CD14-positive monocyte (primary cell): ENCODE results near the gene BMPER. TPM values are rescaled to one million over a fixed set of nuclear protein-coding genes. Genes with fewer than 3 reads are reported as not detected.

Experiments
- DNase-seq, 3 donors: peaks; one replicate each; pipeline ENCODE4 v3.0.0-alpha.2; 2011 to 2022
- H2AFZ ChIP-seq: 2 replicates; pipeline ENCODE4 v1.6.0; 2012; ENCODE audit warnings: mild to moderate bottlenecking, low read depth, low read length, inconsistent platforms; ENCODE audit not compliant: insufficient read depth, poor library complexity, severe bottlenecking
- H3K27ac ChIP-seq, 2 donors: 1 replicate in 1 of 2; 2 replicates in 1 of 2; pipeline ENCODE4 v1.5.1; 2012 to 2013; ENCODE audit warnings: low read length in 2 of 2, control low read depth in 1 of 2, inconsistent platforms in 1 of 2, low read depth in 1 of 2, mild to moderate bottlenecking in 1 of 2
- H3K27me3 ChIP-seq, 2 donors: one replicate each; pipeline versions ENCODE4 v1.6.0 to v1.6.1; 2011 to 2013; ENCODE audit warnings: low read length in 2 of 2; ENCODE audit not compliant: control insufficient read depth in 2 of 2, insufficient read depth in 2 of 2
- H3K36me3 ChIP-seq, 2 donors: replicated peaks in 1 of 2; 1 replicate in 1 of 2; 2 replicates in 1 of 2; pipeline versions ENCODE4 v1.5.1 to v1.6.1; 2012 to 2013; ENCODE audit warnings: low read length in 2 of 2, control low read depth in 1 of 2, inconsistent platforms in 1 of 2, mild to moderate bottlenecking in 1 of 2; ENCODE audit not compliant: insufficient read depth in 2 of 2, control insufficient read depth in 1 of 2
- H3K4me1 ChIP-seq, 2 donors: 1 replicate in 1 of 2; 2 replicates in 1 of 2; pipeline versions ENCODE4 v1.5.1 to v1.6.1; 2012 to 2013; ENCODE audit warnings: low read length in 2 of 2, control low read depth in 1 of 2, inconsistent platforms in 1 of 2, mild to moderate bottlenecking in 1 of 2, moderate library complexity in 1 of 2; ENCODE audit not compliant: insufficient read depth in 2 of 2, control insufficient read depth in 1 of 2
- H3K4me2 ChIP-seq: replicated peaks from 2 replicates; pipeline ENCODE3; 2012; ENCODE audit warnings: low read length, moderate library complexity, mild to moderate bottlenecking; ENCODE audit not compliant: poor library complexity, severe bottlenecking; ENCODE audit errors: extremely low read depth
- H3K4me3 ChIP-seq, 3 experiments: fragments of 200-600 bp in 1 of 3; sonication (generic) in 1 of 3; replicated peaks in 1 of 3; 1 replicate in 2 of 3; 2 replicates in 1 of 3; pipeline ENCODE4 v1.5.1; 2011 to 2013; ENCODE audit warnings: low read length in 3 of 3, mild to moderate bottlenecking in 3 of 3, control low read depth in 2 of 3, low read depth in 2 of 3, inconsistent platforms in 1 of 3, moderate library complexity in 1 of 3
- H3K79me2 ChIP-seq: 2 replicates; pipeline ENCODE4 v1.6.0; 2012; ENCODE audit warnings: mild to moderate bottlenecking, control low read depth, inconsistent platforms, low read length, moderate library complexity; ENCODE audit not compliant: insufficient read depth
- H3K9ac ChIP-seq: 2 replicates; pipeline ENCODE4 v1.6.0; 2017; ENCODE audit warnings: low read length, mild to moderate bottlenecking; ENCODE audit not compliant: insufficient read depth, poor library complexity, severe bottlenecking
- H3K9me3 ChIP-seq, 2 donors: replicated peaks in 1 of 2; 1 replicate in 1 of 2; 2 replicates in 1 of 2; pipeline versions ENCODE4 v1.5.1 to v1.6.1; 2012 to 2013; ENCODE audit warnings: low read length in 2 of 2, control low read depth in 1 of 2; ENCODE audit not compliant: control insufficient read depth in 1 of 2, insufficient read depth in 1 of 2
- H4K20me1 ChIP-seq: 2 replicates; pipeline ENCODE4 v1.6.0; 2012; ENCODE audit warnings: mild to moderate bottlenecking, low read length, control low read depth, moderate library complexity; ENCODE audit not compliant: insufficient read depth
- H3K27ac Mint-ChIP-seq, 7 donors: one replicate each; pipeline ENCODE4 v1.8.0; 2020; ENCODE audit warnings: mild to moderate bottlenecking in 7 of 7, mixed read lengths in 7 of 7, moderate library complexity in 6 of 7, inconsistent platforms in 2 of 7
- H3K27me3 Mint-ChIP-seq, 3 donors: one replicate each; pipeline ENCODE4 v1.8.0; 2021 to 2022; ENCODE audit warnings: low read depth in 3 of 3, mild to moderate bottlenecking in 3 of 3, mixed read lengths in 3 of 3, moderate library complexity in 3 of 3, inconsistent platforms in 1 of 3
- H3K36me3 Mint-ChIP-seq, 2 donors: one replicate each; pipeline ENCODE4 v1.8.0; 2020; ENCODE audit warnings: mixed read lengths in 2 of 2, inconsistent platforms in 1 of 2, mild to moderate bottlenecking in 1 of 2
- H3K4me1 Mint-ChIP-seq: one replicate; pipeline ENCODE4 v1.8.0; 2020; ENCODE audit warnings: mild to moderate bottlenecking, mixed read lengths
- H3K4me3 Mint-ChIP-seq, 2 donors: one replicate each; pipeline ENCODE4 v1.8.0; 2020; ENCODE audit warnings: mild to moderate bottlenecking in 2 of 2, mixed read lengths in 2 of 2, moderate library complexity in 1 of 2
- H3K9me3 Mint-ChIP-seq, 7 donors: one replicate each; pipeline ENCODE4 v1.8.0; 2020 to 2022; ENCODE audit warnings: mixed read lengths in 7 of 7, mild to moderate bottlenecking in 6 of 7, moderate library complexity in 6 of 7, inconsistent platforms in 2 of 7
- CTCF ChIP-seq: fragments of 200-600 bp; IDR thresholded peaks from one replicate; pipeline ENCODE4 v1.8.0; 2022; ENCODE audit warnings: antibody characterized with exemption, mild to moderate bottlenecking
- WGBS: methylation state at CpG from one replicate; pipeline ENCODE4 v1.1.5; 2013; ENCODE audit warnings: missing lambda C conversion rate; ENCODE audit not compliant: insufficient coverage; 5-methylcytosine and 5-hydroxymethylcytosine counted together
- intact Hi-C, 2 donors: fragments of 100-400 bp; cut with micrococcal nuclease; formaldehyde crosslinking; loops; one replicate each; pipeline versions ENCODE4 v1.15.0 to v1.15.1; 2023
- polyA plus RNA-seq, 3 donors: library from polyadenylated mRNA; depleted of rRNA in 1 of 3; unstranded in 2 of 3; stranded (reverse) in 1 of 3; fragments of 300-500 nt in 2 of 3; fragments of >200 nt in 1 of 3; fragmentation: Illumina TruSeq in 2 of 3; gene quantifications; 1 replicate in 2 of 3; 2 replicates in 1 of 3; pipeline ENCODE4 v1.2.3, GENCODE V29; 2012 to 2021

The BMPER gene
- polyA plus RNA-seq, 3 donors, result not detected

- H2AFZ ChIP-seq, result no peak overlapping the region
- H3K36me3 Mint-ChIP-seq, result no peaks in the 10 kb centered on the region
- no CpG with 5 or more reads among the region's 2 CpGs for WGBS
Observed at GRCh38 chr7:33934391-33934790, 29.1 kb downstream of the BMPER start.

GRCh38 chr7:33936503-33936902, 31.2 kb downstream of the BMPER start:
- WGBS, result no CpG with 5 or more reads among the region's 5 CpGs
- no peak overlapping the region for H3K4me3 Mint-ChIP-seq

More at GRCh38 chr7:33934391-33934790, 29.1 kb downstream of the BMPER start:
- Histone ChIP-seq H4K20me1 (no peaks in the 10 kb centered on the region), H3K9ac (no peak overlapping the region), H3K36me3 (no peaks in the 10 kb centered on the region), H3K4me1 (no peaks in the 10 kb centered on the region), H3K4me2 (no peak overlapping the region), H3K4me3 (no peak overlapping the region), H3K9me3 (no peaks in the 10 kb centered on the region), H3K27ac (no peak overlapping the region), H3K27me3 (peaks cover 0 to 2% of the 10 kb centered on the region in 2 donors), H3K79me2 (no peaks in the 10 kb centered on the region)
- no peak for TF ChIP-seq CTCF
- H3K9me3 Mint-ChIP-seq, result no peaks in the 10 kb centered on the region
- no peak overlapping the region for H3K4me3 Mint-ChIP-seq
- no peak for DNase-seq
- peaks cover 3 to 16% (median 9%) of the 10 kb centered on the region in 3 donors for H3K27me3 Mint-ChIP-seq
- H3K27ac Mint-ChIP-seq, result no peak overlapping the region
- H3K4me1 Mint-ChIP-seq, result no peaks in the 10 kb centered on the region
- intact Hi-C loops, result loop anchor here (5.0 to 10.0 kb wide), 2 partner anchors 747 to 1240 kb away; no protein-coding TSS in a partner anchor

More at GRCh38 chr7:33936503-33936902, 31.2 kb downstream of the BMPER start:
- Histone ChIP-seq H3K27me3 (peaks cover 0 to 2% of the 10 kb centered on the region in 2 donors), H3K9me3 (no peaks in the 10 kb centered on the region), H2AFZ (no peak overlapping the region), H3K4me1 (no peaks in the 10 kb centered on the region), H3K27ac (no peak overlapping the region), H3K36me3 (no peaks in the 10 kb centered on the region), H3K9ac (no peak overlapping the region), H3K4me3 (no peak overlapping the region), H3K4me2 (no peak overlapping the region), H3K79me2 (no peaks in the 10 kb centered on the region), H4K20me1 (no peaks in the 10 kb centered on the region)
- TF ChIP-seq CTCF, result no peak
- peaks cover 3 to 16% (median 7%) of the 10 kb centered on the region in 3 donors for H3K27me3 Mint-ChIP-seq
- no peaks in the 10 kb centered on the region for H3K36me3 Mint-ChIP-seq
- DNase-seq, result no peak
- H3K9me3 Mint-ChIP-seq, result no peaks in the 10 kb centered on the region
- no peaks in the 10 kb centered on the region for H3K4me1 Mint-ChIP-seq
- intact Hi-C loops, result loop anchor here in 1 of 2 donors (10.0 kb wide), 1 partner anchor 1242 kb away; no protein-coding TSS in a partner anchor
- H3K27ac Mint-ChIP-seq, result no peak overlapping the region
